GM19351 (cell line): Measurements from ENCODE around the gene AAR2.

Experiments
- ATAC-seq: cut with Tn5 transposase; IDR thresholded peaks from one replicate; pipeline ENCODE4 v1.9.1; 2021; ENCODE audit warnings: mild to moderate bottlenecking, moderate library complexity; ENCODE audit not compliant: unreplicated experiment

Gene AAR2

GRCh38 chr20:36259177-36260061, 23.1 kb downstream of the AAR2 start:
- ATAC-seq: no peak

- no peak for ATAC-seq
Measured at GRCh38 chr20:36260316-36260715, 24.0 kb downstream of the AAR2 start.

- ATAC-seq: no peak
Measured at GRCh38 chr20:36261389-36262105, 25.3 kb downstream of the AAR2 start.

GRCh38 chr20:36262440-36262839, 26.2 kb downstream of the AAR2 start:
- ATAC-seq: no peak

- ATAC-seq: no peak
Measured at GRCh38 chr20:36264426-36265246, 28.4 kb downstream of the AAR2 start.

GRCh38 chr20:36266189-36266588, 29.9 kb downstream of the AAR2 start:
- ATAC-seq: no peak

- ATAC-seq: no peak
Measured at GRCh38 chr20:36267605-36268381, 31.5 kb downstream of the AAR2 start.

GRCh38 chr20:36268440-36269342, 32.4 kb downstream of the AAR2 start:
- no peak for ATAC-seq

- ATAC-seq: no peak
Measured at GRCh38 chr20:36269507-36269906, 33.2 kb downstream of the AAR2 start.

GRCh38 chr20:36270744-36271638, 34.7 kb downstream of the AAR2 start:
- no peak for ATAC-seq

GRCh38 chr20:36271639-36272546, 35.6 kb downstream of the AAR2 start:
- no peak for ATAC-seq

GRCh38 chr20:36272547-36273220, 36.4 kb downstream of the AAR2 start:
- ATAC-seq: no peak

- ATAC-seq: no peak
Measured at GRCh38 chr20:36273414-36274180, 37.3 kb downstream of the AAR2 start.

GRCh38 chr20:36274181-36274841, 38.0 kb downstream of the AAR2 start:
- no peak for ATAC-seq

GRCh38 chr20:36275011-36275410, 38.7 kb downstream of the AAR2 start:
- ATAC-seq: no peak
